NCI-H345 treated with DMSO at 0.1 percent for 48 hours (cell line): ENCODE results near the gene TRMT10B.

Experiments
- DNase-seq: peaks from one replicate; lab custom pipeline; 2025; ENCODE audit not compliant: unreplicated experiment; lab: John Stamatoyannopoulos, UW

Gene TRMT10B, protein sequence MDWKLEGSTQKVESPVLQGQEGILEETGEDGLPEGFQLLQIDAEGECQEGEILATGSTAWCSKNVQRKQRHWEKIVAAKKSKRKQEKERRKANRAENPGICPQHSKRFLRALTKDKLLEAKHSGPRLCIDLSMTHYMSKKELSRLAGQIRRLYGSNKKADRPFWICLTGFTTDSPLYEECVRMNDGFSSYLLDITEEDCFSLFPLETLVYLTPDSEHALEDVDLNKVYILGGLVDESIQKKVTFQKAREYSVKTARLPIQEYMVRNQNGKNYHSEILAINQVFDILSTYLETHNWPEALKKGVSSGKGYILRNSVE

DNA sequence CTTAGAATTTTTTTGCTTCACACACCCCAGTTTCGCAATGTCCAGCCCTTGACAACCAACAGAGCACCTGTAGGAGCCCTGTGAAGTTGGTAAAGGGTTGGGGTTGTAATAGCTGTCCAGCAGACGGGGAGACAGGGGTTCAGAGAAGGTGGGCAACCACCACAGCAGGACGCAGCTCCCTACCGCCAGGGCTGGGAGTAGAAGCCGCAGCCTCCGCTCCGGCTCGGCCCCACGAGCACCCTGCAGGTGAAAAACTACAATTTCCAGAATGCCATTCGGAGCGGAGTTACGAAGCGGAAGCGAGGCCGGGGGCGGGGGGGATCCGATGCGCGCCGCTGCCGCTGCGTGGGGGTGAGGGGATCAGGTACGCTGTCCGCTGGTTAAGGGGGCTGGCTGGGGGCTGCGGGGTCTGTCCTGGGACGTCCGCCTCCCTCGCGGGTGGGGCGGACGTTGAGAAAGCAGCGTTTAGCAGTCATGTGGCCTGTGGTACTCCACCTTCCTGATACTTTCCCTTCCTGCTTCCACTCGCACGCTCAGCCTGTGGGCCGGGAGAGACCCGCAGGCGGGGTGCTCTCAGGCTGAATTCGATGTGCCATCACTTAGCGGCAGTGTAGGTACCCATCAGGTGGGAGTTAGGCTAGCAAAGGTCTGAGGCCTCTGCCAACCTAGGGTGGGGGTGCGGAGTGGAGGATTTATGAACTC lies at the start of gene TRMT10B:
TRMT10B (plus strand) TSS at position 317 of the 702 bp plus-strand sequence. CDS start 8,127 bp downstream, outside the sequence.
- DNase-seq: peak; percentile 56

GRCh38 chr9:37705787-37706186 lies 47.8 kb upstream of the TRMT10B start:
- DNase-seq: no peak

DNA sequence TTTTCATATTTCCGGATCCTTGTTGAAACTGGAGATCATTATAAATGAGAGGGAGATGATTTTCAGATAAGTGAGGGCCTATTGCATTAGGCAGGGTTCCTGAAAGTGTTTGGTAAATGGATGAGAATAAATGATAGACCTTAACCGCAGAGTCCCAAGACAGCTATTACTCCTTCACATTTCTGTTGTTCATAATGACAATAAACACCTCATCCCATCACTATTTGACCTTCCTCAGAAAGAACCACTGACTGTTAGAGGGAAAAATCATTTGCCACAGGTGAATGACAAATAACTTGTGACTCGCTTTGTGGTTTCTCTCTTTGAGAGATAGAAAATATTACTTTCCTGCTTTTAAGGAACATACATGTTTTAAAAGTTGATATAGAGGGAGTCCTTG lies 47.3 kb upstream of the TRMT10B start:
- no peak for DNase-seq

GRCh38 chr9:37707748-37708147 lies 45.9 kb upstream of the TRMT10B start:
- no peak for DNase-seq

DNA sequence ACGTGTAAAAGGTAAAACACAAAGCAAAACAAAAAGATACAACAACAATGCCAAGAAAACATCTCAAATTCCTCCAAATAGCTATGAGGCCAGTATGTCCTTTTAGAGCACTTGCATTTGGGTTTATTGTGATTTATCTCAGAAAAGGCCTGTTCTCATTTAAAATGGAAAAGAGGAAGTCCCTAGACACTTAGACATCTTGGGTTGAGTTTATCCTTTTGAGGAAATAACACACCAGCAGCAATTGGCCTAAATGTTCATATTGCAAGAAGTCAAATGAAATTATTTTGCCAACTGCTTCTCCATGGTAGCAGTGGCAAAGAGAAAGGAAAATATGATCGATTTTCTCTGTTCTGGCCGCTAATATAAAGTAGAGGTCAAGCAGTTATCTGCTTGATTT lies 43.6 kb upstream of the TRMT10B start:
- DNase-seq: no peak

DNA sequence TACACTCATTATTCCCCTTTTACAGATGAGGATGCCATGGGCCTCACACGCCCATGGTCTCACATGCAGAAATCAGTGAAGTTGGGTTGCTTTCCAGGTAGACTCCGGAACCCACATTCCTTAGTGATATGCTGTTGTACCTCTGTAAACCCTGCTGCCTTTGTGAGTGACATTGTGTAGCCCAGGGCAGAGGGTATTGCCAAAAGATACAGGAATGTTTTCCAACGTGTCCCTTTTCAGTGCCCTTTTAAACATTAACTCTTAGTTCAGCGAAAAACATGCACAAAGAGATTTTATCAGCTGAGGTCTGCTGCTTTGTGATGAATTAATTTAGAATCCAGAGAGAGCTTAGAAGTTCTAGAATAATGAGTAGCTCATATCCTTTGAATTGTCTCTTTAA lies 38.3 kb upstream of the TRMT10B start:
- DNase-seq: no peak

DNA sequence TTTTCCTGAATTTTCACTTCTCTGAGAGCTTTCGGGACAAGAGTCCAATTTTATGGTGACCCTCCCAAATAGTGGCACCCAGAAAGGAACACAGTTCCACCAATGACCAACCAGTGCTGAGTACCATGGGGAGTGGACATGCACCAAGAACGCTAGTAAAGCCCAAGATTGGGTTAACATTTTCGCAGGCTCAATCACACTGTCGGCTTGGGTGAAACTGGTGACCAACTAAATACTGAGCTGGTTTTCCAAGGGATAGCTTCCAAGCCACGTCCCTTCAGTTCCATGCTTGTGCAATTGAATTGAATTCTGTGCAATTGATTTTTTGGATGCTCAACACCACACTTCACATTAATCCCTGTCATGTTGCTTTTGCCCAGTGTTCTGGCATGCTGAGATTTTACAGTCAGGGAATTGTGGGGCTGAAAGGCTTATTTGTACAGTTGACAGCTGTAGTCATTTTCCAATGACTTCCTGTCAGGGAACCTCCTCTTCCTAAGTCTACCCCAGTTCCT lies 37.6 kb upstream of the TRMT10B start:
- DNase-seq: no peak

DNA sequence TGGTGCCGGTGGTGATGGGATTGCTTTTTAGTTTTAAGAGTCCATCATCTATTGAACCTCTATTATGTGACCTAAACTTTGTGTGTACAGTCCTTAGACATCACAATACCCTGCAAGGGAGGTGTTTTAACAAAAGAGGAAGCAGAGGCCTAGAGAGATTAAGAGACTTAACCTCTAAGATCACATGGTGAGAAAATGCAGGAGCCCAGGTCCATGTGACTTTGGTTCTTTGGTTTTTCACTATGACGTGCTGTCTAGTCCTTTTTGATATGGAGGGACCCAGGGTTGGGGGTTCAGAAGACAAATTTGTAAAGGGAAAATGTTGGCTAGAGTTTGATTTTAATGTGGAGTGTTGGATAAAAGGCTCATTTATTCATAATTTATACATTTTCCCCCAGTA lies 34.1 kb upstream of the TRMT10B start:
- no peak for DNase-seq

GRCh38 chr9:37727013-37727412 lies 26.6 kb upstream of the TRMT10B start:
- no peak for DNase-seq

GRCh38 chr9:37729499-37729898 lies 24.1 kb upstream of the TRMT10B start:
- no peak for DNase-seq

DNA sequence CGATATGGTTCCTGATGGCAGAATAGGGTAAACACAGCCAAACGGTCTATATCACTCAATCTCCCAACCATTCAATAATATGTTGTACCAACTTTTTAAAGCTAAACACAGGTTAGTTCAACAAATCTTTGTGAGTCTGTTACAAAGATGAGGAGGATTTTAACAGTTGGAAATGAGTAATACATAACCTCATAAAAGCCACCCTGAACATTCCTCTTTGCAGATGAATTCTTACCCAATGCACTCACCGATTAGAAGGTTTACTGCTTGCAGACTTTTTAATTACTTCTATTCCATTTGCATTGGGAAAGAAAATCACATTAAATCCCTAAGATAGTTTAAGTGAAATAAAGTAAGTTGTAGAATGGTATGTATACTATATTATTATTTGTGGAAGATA lies 23.3 kb upstream of the TRMT10B start:
- DNase-seq: no peak

DNA sequence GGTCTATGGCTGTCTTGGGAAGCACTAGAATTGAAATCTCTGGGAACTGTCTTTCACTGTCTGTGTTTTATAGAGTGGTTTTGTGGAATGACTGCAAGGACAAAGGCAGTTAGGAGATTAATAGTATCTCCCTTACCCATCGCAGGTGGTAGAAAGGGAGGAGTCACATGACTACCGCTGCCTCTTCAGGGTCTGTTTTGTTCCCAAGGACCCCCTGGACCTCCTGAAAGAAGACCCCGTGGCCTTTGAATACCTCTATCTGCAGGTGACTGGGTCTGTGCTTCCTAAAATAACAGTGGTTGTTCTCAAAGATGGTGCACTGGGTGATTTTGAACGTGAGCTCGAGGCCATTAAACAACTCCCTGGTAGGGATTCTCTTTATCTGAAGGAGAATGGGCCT lies 22.8 kb upstream of the TRMT10B start:
- no peak for DNase-seq

- DNase-seq: no peak
Measured at GRCh38 chr9:37732086-37732741, 21.4 kb upstream of the TRMT10B start.

- no peak for DNase-seq
Measured at GRCh38 chr9:37732952-37733351, 20.7 kb upstream of the TRMT10B start.

DNA sequence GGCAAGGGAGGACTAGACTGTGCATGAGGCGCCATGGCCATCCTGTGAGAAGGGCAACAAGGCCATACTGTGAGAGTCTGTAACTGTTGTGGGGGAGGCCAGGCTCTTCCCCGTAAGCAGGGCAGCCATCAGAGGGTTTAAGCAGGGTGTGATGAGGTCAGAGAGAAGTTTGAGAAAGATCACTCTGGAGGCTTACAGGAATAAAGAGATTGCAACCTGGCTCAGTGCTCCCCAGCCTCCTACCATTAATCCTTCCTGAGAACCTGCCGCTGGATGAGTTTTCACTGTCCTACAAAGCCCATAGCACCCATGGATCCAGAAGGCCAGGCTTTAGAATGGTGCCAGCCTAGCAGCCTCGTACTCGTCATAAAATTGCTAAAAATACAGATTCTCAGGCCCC lies 14.4 kb upstream of the TRMT10B start:
- DNase-seq: no peak

GRCh38 chr9:37740128-37740527 lies 13.5 kb upstream of the TRMT10B start:
- no peak for DNase-seq

DNA sequence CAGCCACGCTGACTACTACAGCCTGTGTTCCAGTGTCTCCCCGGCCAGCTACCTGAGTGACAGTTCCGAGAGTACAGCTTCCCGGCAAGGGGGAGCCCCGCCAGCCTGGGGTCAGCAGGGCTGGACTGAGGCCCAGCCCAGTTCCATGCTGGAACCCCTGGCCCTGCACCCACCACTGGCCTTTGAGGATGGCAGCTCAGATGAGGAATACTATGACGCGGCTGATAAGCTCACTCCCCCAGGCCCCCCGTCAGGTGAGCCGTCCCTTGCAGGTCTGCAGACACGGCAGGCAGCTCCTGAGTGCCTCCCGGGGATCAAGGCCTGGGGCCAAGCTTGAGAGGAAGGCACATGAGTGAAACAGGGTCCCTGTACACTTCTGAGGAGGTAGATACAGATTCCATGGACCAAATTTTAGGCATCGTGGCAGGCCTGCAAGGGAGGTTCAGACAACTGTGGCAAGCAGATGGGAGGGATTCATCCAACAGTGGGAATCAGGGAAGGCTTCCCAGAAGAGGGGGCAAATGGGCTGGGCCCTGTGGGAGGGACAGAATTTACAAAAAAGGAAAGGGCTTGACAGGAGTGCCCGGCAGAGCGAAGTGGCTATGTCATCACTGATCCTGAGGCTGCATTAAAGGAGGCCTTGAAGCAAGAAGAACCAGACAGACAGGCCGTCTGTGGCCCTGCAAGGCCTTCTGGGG lies 12.8 kb upstream of the TRMT10B start:
- DNase-seq: no peak

DNA sequence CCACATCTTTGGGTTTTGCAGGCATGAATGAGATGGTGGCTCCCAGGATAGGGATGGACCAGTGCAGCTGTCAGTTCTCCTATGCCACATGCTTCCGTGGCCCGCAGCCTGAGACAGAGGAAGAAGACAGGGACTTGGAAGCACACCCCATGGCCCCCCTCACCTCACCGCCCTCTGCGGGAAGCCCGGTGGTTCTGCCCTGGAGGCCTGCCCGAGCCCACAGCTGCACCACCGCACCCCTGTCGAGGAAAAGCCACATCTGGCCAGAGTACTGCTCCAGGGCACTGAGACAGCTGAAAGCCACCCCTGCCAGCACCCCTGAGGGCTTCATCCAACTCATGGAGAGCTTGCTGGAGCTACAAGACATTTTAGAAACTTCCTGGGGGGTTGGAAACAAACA lies 7.6 kb upstream of the TRMT10B start:
- no peak for DNase-seq

DNA sequence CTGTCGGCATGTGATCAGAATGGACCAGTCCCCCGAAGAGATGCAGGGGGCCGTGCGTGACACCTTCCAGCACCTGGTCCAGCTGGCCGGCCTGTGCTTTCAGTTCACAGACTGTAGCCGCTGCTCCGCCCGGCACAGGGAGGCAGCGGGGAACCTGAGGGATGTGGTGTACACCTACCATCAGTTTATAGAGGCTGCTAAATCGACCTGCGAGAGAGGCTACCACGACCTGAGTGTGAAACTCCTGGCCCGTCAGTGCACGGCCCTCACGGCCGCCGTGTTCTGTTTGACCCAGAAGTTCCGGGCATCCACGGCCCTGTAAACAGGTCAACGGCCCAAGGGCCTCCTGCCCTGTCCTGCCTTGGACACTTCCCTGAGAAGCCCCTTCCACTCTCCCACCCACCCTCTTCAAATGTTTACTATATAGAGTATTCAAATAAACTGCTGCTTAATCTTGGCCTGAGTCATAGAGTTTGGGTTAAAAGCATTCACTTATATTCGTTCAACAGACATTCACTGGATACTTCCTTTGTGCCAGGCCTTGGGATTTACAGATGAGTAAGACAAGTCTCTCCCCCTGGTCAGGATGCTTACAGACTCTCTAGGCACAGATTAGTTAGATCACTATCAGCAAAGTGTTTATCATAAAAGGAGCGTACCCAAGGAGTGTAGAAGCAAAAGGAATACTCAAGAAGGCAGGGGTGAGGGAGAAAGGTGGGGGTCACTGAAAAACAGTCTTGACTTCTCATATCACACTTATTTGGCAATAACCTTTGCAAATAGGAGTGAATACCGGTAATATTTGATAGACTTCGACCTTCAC lies 6.9 kb upstream of the TRMT10B start:
- DNase-seq: no peak

DNA sequence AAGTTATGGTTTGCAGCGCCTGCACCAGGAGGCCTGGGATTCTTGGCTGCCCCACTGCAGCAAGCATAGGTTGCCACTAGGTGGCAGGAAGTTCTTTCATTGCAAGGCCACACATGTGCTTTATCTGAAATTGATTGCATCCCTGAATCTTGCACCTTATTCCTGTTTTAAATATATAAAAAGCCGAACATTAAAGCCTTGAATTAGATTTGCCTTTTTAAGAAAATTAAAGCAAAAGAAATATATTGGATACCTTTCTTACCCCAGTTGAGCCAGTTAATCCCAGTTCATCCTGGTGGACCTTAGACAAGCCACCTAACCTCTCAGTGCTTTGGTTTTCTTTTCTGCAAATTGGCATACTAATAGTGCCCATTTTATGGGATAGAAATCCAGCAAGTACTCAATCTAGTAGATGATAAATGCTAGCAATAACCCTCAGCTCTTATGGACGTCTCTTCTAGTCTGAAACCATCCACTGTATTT lies 6.3 kb upstream of the TRMT10B start:
- peak; percentile 54 for DNase-seq
